SK-N-SH (cell line): Measurements from ENCODE around the gene HMHB1.

Experiments used
- CTCF ChIP-seq: fragments of 200-600 bp; sonication (generic); IDR thresholded peaks from 2 replicates; pipeline ENCODE4 v1.6.1; 2017; ENCODE audit warnings: antibody characterized with exemption, mild to moderate bottlenecking, moderate library complexity
- ELF1 ChIP-seq: IDR thresholded peaks from 2 replicates; pipeline ENCODE4 v1.4.0; 2012
- EP300 ChIP-seq, 2 experiments: IDR thresholded peaks; 2 replicates each; pipeline versions ENCODE4 v1.4.0 to v1.6.1; 2012; ENCODE audit warnings: borderline replicate concordance in 1 of 2, low read depth in 1 of 2, low read length in 1 of 2
- EZH2phosphoT487 ChIP-seq: fragments of 200-600 bp; sonication (generic); IDR thresholded peaks from 2 replicates; pipeline ENCODE4 v1.6.1; 2017; ENCODE audit warnings: low read depth, mixed run types, mild to moderate bottlenecking, antibody characterized with exemption, moderate library complexity, borderline replicate concordance
- FOSL2 ChIP-seq: IDR thresholded peaks from 2 replicates; pipeline ENCODE4 v1.4.0; 2012; ENCODE audit warnings: low read depth, mild to moderate bottlenecking, moderate library complexity, borderline replicate concordance
- GABPA ChIP-seq: IDR thresholded peaks from 2 replicates; pipeline ENCODE4 v1.4.0; 2012; ENCODE audit warnings: low read depth, mild to moderate bottlenecking
- MAX ChIP-seq: IDR thresholded peaks from 2 replicates; pipeline ENCODE4 v1.4.0; 2012; ENCODE audit warnings: low read depth
- NRF1 ChIP-seq: IDR thresholded peaks from 2 replicates; pipeline ENCODE4 v1.6.1; 2012; ENCODE audit warnings: low read depth, mild to moderate bottlenecking, low read length
- PBX3 ChIP-seq: IDR thresholded peaks from 2 replicates; pipeline ENCODE4; 2012
- RAD21 ChIP-seq: IDR thresholded peaks from 2 replicates; pipeline ENCODE4 v1.6.1; 2012; ENCODE audit warnings: mild to moderate bottlenecking, low read length
- REST ChIP-seq: IDR thresholded peaks from 2 replicates; pipeline ENCODE4 v1.6.1; 2012; ENCODE audit warnings: mild to moderate bottlenecking, low read depth, low read length, moderate library complexity
- RFX5 ChIP-seq: IDR thresholded peaks from 2 replicates; pipeline ENCODE4 v1.6.1; 2012; ENCODE audit warnings: mild to moderate bottlenecking, improper control_type of control experiment, low read length
- TAF1 ChIP-seq: IDR thresholded peaks from 2 replicates; pipeline ENCODE4 v1.6.1; 2012; ENCODE audit warnings: low read depth, mild to moderate bottlenecking, low read length, moderate library complexity, borderline replicate concordance
- ZBTB33 ChIP-seq: IDR thresholded peaks from 2 replicates; pipeline ENCODE4 v1.4.0; 2012; ENCODE audit warnings: low read depth, borderline replicate concordance

- TF ChIP-seq RFX5 (no peak), CTCF (no peak), REST (no peak), TAF1 (no peak), GABPA (no peak), FOSL2 (no peak), MAX (no peak), RAD21 (no peak), EP300 (IDR thresholded peaks at IDR 0.05; ENCODE audit: borderline replicate concordance in 1 of 2, low read depth in 1 of 2, low read length in 1 of 2) (no peak), PBX3 (no peak), EZH2phosphoT487 (no peak), ZBTB33 (no peak), NRF1 (no peak), ELF1 (no peak)
Measured at GRCh38 chr5:143843461-143843860, 31.5 kb downstream of the HMHB1 start.
